ENCODE measurements around the gene GOLGA1.

- no peak for TF ChIP-seq CTCF (IDR thresholded peaks at IDR 0.05)
- TF ChIP-seq POLR2A (IDR thresholded peaks at IDR 0.05): no peak
Observed at GRCh38 chr9:124913378-124913777, 27.5 kb downstream of the GOLGA1 start.

Data from uterus (tissue), 2 donors.